B cell (primary cell): ENCODE data around the gene ITGB1BP1. TPM values are rescaled to one million over a fixed set of nuclear protein-coding genes. Genes with fewer than 3 reads are reported as not detected.

Experiments used
- ATAC-seq: fragments of 200-7000 bp; cut with Tn5 transposase; one replicate; pipeline ENCODE4 v1.10.0; 2021; ENCODE audit warnings: low read depth, mild to moderate bottlenecking, moderate number of reproducible peaks, moderate library complexity
- CTCF ChIA-PET: fragments of 350-600 bp; sonication (Branson Sonifier 250); formaldehyde crosslinking; loops from one replicate; lab custom pipeline; 2021; ENCODE audit warnings: antibody characterized with exemption, inconsistent platforms; lab: Charles Lee
- POLR2A ChIA-PET: fragments of 350-600 bp; sonication (Branson Sonifier 250); formaldehyde crosslinking; loops from one replicate; lab custom pipeline; 2021; ENCODE audit warnings: antibody characterized with exemption; lab: Charles Lee
- DNase-seq: peaks from one replicate; pipeline ENCODE4 v3.0.0; 2013
- H2AFZ ChIP-seq: 2 replicates; pipeline ENCODE4 v1.6.1; 2012; ENCODE audit warnings: mild to moderate bottlenecking, low read depth, low read length; ENCODE audit not compliant: insufficient read depth, poor library complexity, severe bottlenecking
- H3K27ac ChIP-seq, 2 donors: 1 replicate in 1 of 2; 2 replicates in 1 of 2; pipeline ENCODE4 v1.5.1; 2012 to 2013; ENCODE audit warnings: low read length in 2 of 2, mild to moderate bottlenecking in 2 of 2, moderate library complexity in 1 of 2
- H3K27me3 ChIP-seq, 4 experiments: fragments of 200-600 bp in 1 of 4; sonication (generic) in 1 of 4; replicated peaks in 1 of 4; 1 replicate in 2 of 4; 2 replicates in 2 of 4; pipeline versions ENCODE4 v1.6.1 to v1.7.0; 2013 to 2016; ENCODE audit warnings: low read length in 3 of 4, mild to moderate bottlenecking in 2 of 4, mixed read lengths in 1 of 4, moderate library complexity in 1 of 4; ENCODE audit not compliant: insufficient read depth in 4 of 4, control insufficient read depth in 3 of 4; ENCODE audit errors: control extremely low read depth in 1 of 4
- H3K36me3 ChIP-seq, 2 experiments: replicated peaks in 1 of 2; 1 replicate in 1 of 2; 2 replicates in 1 of 2; pipeline versions ENCODE4 v1.6.1 to v1.7.1; 2013; ENCODE audit warnings: low read length in 1 of 2; ENCODE audit not compliant: insufficient read depth in 2 of 2, control insufficient read depth in 1 of 2; ENCODE audit errors: control extremely low read depth in 1 of 2, extremely low read depth in 1 of 2
- H3K4me1 ChIP-seq, 2 donors: fragments of 200-600 bp in 1 of 2; sonication (generic) in 1 of 2; 1 replicate in 1 of 2; 2 replicates in 1 of 2; pipeline versions ENCODE4 v1.5.1 to v1.6.1; 2013 to 2017; ENCODE audit warnings: low read length in 2 of 2; ENCODE audit not compliant: control insufficient read depth in 2 of 2, insufficient read depth in 2 of 2
- H3K4me2 ChIP-seq: replicated peaks from 2 replicates; pipeline ENCODE3; 2012; ENCODE audit warnings: mild to moderate bottlenecking, low read depth, low read length; ENCODE audit not compliant: poor library complexity, severe bottlenecking
- H3K4me3 ChIP-seq, 5 experiments: fragments of 200-600 bp in 1 of 5; sonication (generic) in 1 of 5; 1 replicate in 3 of 5; 2 replicates in 2 of 5; pipeline versions ENCODE4 v1.5.1 to v1.7.0; 2011 to 2016; ENCODE audit warnings: low read length in 4 of 5, mild to moderate bottlenecking in 4 of 5, low read depth in 2 of 5, control low read depth in 1 of 5, moderate library complexity in 1 of 5; ENCODE audit not compliant: insufficient read depth in 1 of 5; ENCODE audit errors: control extremely low read depth in 1 of 5, extremely low read depth in 1 of 5
- H3K79me2 ChIP-seq: fragments of 200-600 bp; sonication (generic); one replicate; pipeline ENCODE4 v1.6.0; 2016; ENCODE audit warnings: low read length; ENCODE audit not compliant: control insufficient read depth, insufficient read depth
- H3K9ac ChIP-seq: fragments of 200-600 bp; sonication (generic); 2 replicates; pipeline ENCODE4 v1.6.1; 2017; ENCODE audit warnings: mild to moderate bottlenecking, low read length, moderate library complexity
- H3K9me3 ChIP-seq, 3 donors: one replicate each; pipeline versions ENCODE4 v1.6.1 to v1.7.1; 2013; ENCODE audit warnings: low read length in 2 of 3; ENCODE audit not compliant: control insufficient read depth in 2 of 3, insufficient read depth in 1 of 3; ENCODE audit errors: control extremely low read depth in 1 of 3
- H4K20me1 ChIP-seq: 2 replicates; pipeline ENCODE4 v1.6.0; 2012; ENCODE audit warnings: mild to moderate bottlenecking, low read length; ENCODE audit not compliant: insufficient read depth, control insufficient read depth, poor library complexity, severe bottlenecking
- H3K27ac Mint-ChIP-seq: one replicate; pipeline ENCODE4 v1.8.0; 2021; ENCODE audit warnings: mixed read lengths
- H3K27me3 Mint-ChIP-seq: one replicate; pipeline ENCODE4 v1.8.0; 2021; ENCODE audit warnings: mixed read lengths
- H3K4me1 Mint-ChIP-seq: one replicate; pipeline ENCODE4 v1.8.0; 2021; ENCODE audit warnings: mixed read lengths
- H3K4me3 Mint-ChIP-seq: one replicate; pipeline ENCODE4 v1.8.0; 2021; ENCODE audit warnings: mixed read lengths
- H3K9me3 Mint-ChIP-seq: one replicate; pipeline ENCODE4 v1.8.0; 2022; ENCODE audit warnings: mixed read lengths; ENCODE audit not compliant: insufficient read depth
- EZH2 ChIP-seq: IDR thresholded peaks from 2 replicates; pipeline ENCODE4 v1.6.1; 2012; ENCODE audit warnings: borderline replicate concordance, low read depth, mild to moderate bottlenecking, moderate library complexity, low read length; ENCODE audit not compliant: insufficient read depth, poor library complexity, severe bottlenecking
- whole genome bisulfite sequencing: methylation state at CpG from one replicate; pipeline ENCODE4 v1.1.5; 2013; ENCODE audit warnings: missing lambda C conversion rate; ENCODE audit not compliant: insufficient coverage; 5-methylcytosine and 5-hydroxymethylcytosine counted together
- intact Hi-C: fragments of 100-400 bp; cut with micrococcal nuclease; formaldehyde crosslinking; loops from one replicate; pipeline ENCODE4 v1.10.0; 2022
- polyA plus RNA-seq: library from polyadenylated mRNA; depleted of rRNA; stranded (reverse); fragments of >200 nt; gene quantifications from 2 replicates; pipeline ENCODE4 v1.2.3, GENCODE V29; 2012
- total RNA-seq, 2 donors: library from RNA; stranded (reverse); fragments of 120-200 nt in 1 of 2; gene quantifications; 1 replicate in 1 of 2; 2 replicates in 1 of 2; pipeline versions ENCODE4 v1.2.3 to v1.2.4, GENCODE V29; 2013 to 2022
- TF ChIP-seq, protein P1 (sequence below): fragments of 200-600 bp; IDR thresholded peaks from one replicate; pipeline ENCODE4 v1.8.0; 2022; ENCODE audit warnings: antibody characterized with exemption, mild to moderate bottlenecking

Gene ITGB1BP1
- total and polyA plus RNA-seq, 2 donors (not counting 1 experiment from before 2014, with no cell fraction given) = 25.7 to 47.1 TPM

DNA sequence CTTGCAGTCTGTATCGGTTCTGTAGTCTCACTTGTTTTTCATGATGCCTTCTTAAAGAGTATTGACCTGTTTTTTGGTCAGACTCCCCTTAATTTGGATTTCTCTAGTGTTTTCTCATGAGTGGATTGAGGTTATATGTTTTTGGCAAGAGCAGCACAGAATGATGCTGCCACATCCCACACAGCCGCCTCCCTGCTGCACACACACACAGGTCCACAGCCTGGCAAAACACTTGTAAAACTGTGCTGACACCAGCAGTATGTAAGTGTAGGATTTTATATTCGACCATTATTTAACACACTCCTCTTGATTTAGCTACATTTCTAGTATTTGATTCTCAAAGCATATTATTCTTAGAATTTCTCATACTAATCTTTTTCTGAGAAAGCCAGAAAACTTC is 68.1 kb downstream of the ITGB1BP1 start:
- Histone ChIP-seq H3K36me3 (no peaks in the 10 kb centered on the region), H3K79me2 (no peaks in the 10 kb centered on the region), H2AFZ (no peak overlapping the region), H3K4me1 (no peaks in the 10 kb centered on the region), H3K9me3 (no peaks in the 10 kb centered on the region), H4K20me1 (no peaks in the 10 kb centered on the region), H3K9ac (no peak overlapping the region), H3K4me3 (no peak overlapping the region), H3K27me3 (peaks cover 0 to 2% (median 0%) of the 10 kb centered on the region in 4 experiments), H3K4me2 (no peak overlapping the region), H3K27ac (no peak overlapping the region)
- CTCF ChIA-PET = no interaction called here
- POLR2A ChIA-PET = no interaction called here
- Mint-ChIP-seq H3K4me3 (no peak overlapping the region), H3K4me1 (peaks cover 2% of the 10 kb centered on the region), H3K9me3 (no peaks in the 10 kb centered on the region), H3K27ac (no peak overlapping the region), H3K27me3 (peaks cover 26% of the 10 kb centered on the region)
- no peak for TF ChIP-seq EZH2
- TF ChIP-seq, protein P1, sequence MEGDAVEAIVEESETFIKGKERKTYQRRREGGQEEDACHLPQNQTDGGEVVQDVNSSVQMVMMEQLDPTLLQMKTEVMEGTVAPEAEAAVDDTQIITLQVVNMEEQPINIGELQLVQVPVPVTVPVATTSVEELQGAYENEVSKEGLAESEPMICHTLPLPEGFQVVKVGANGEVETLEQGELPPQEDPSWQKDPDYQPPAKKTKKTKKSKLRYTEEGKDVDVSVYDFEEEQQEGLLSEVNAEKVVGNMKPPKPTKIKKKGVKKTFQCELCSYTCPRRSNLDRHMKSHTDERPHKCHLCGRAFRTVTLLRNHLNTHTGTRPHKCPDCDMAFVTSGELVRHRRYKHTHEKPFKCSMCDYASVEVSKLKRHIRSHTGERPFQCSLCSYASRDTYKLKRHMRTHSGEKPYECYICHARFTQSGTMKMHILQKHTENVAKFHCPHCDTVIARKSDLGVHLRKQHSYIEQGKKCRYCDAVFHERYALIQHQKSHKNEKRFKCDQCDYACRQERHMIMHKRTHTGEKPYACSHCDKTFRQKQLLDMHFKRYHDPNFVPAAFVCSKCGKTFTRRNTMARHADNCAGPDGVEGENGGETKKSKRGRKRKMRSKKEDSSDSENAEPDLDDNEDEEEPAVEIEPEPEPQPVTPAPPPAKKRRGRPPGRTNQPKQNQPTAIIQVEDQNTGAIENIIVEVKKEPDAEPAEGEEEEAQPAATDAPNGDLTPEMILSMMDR = no peak
- ATAC-seq = no peak
- no CpG with 5 or more reads among the region's 3 CpGs for WGBS
- intact Hi-C loops = no loop called here
- DNase-seq = no peak

DNA sequence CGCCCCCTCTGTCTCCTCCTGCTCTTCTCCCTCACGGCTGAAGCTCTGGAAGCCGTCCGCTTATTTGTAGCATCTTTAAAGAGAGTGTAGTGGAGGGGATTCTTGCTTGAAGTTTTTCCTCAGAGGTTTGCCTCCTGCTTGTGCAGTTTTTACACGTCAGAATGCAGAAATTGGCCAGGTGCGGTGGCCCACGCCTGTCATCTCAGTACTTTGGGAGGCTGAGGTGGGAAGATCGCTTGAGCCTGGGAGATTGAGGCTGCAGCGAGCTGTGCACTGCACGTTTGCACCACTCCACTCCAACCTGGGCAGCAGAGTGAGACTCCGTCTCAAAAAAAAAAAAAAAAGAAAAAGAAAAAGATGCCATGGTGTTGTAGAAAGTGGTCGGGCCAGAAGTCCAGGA is 69.0 kb downstream of the ITGB1BP1 start:
- ATAC-seq = no peak
- peaks cover 2% of the 10 kb centered on the region for H3K4me1 Mint-ChIP-seq
- Histone ChIP-seq H2AFZ (no peak overlapping the region), H3K27ac (no peak overlapping the region), H4K20me1 (no peaks in the 10 kb centered on the region), H3K9ac (no peak overlapping the region), H3K9me3 (no peaks in the 10 kb centered on the region), H3K36me3 (no peaks in the 10 kb centered on the region), H3K4me3 (no peak overlapping the region), H3K4me1 (no peaks in the 10 kb centered on the region), H3K27me3 (peaks cover 0 to 2% (median 0%) of the 10 kb centered on the region in 4 experiments), H3K79me2 (no peaks in the 10 kb centered on the region), H3K4me2 (no peak overlapping the region)
- POLR2A ChIA-PET = no interaction called here
- 100% methylated on average over 3 of the region's 12 CpGs for WGBS
- DNase-seq = no peak
- intact Hi-C loops = no loop called here
- CTCF ChIA-PET = no interaction called here
- no peak overlapping the region for H3K27ac Mint-ChIP-seq
- peaks cover 25% of the 10 kb centered on the region for H3K27me3 Mint-ChIP-seq
- H3K4me3 Mint-ChIP-seq = no peak overlapping the region
- no peaks in the 10 kb centered on the region for H3K9me3 Mint-ChIP-seq
- no peak for TF ChIP-seq EZH2
- TF ChIP-seq, protein P1 = no peak

Other genes with a start within 250 kb of the ITGB1BP1 start
- gene ASAP2, start 216.7 kb downstream of the ITGB1BP1 start, total RNA-seq = not detected in 2 replicates
- 0.04 TPM in 2 replicates for gene ASAP2, start 216.7 kb downstream of the ITGB1BP1 start, polyA plus RNA-seq
- 28.0 and 28.4 TPM in 2 replicates for gene CPSF3, start 126 bp upstream of the ITGB1BP1 start, total RNA-seq
- 13.0 and 18.2 TPM in 2 replicates for gene CPSF3, start 126 bp upstream of the ITGB1BP1 start, polyA plus RNA-seq
- 47.1 and 54.8 TPM in 2 replicates for gene IAH1, start 51.0 kb upstream of the ITGB1BP1 start, total RNA-seq
- gene IAH1, start 51.0 kb upstream of the ITGB1BP1 start, polyA plus RNA-seq = 25.1 and 33.3 TPM in 2 replicates
- gene ADAM17, start 132.3 kb upstream of the ITGB1BP1 start, total RNA-seq = 57.8 and 60.5 TPM in 2 replicates
- 13.9 and 18.1 TPM in 2 replicates for gene ADAM17, start 132.3 kb upstream of the ITGB1BP1 start, polyA plus RNA-seq
- 119 and 126 TPM in 2 replicates for gene YWHAQ, start 207.5 kb upstream of the ITGB1BP1 start, total RNA-seq
- gene YWHAQ, start 207.5 kb upstream of the ITGB1BP1 start, polyA plus RNA-seq = 68.7 and 93.3 TPM in 2 replicates